GM12891 (cell line): ENCODE results near the gene TMEM220.

Experiments used
- DNase-seq: peaks from one replicate; pipeline ENCODE4 v3.0.0; 2011; ENCODE audit warnings: low spot score; ENCODE audit not compliant: insufficient read length
- FAIRE-seq: peaks from 2 replicates; lab custom pipeline; 2011; peaks lifted over from hg19 to GRCh38; lab: Jason Lieb, UNC
- PAX5 ChIP-seq: IDR thresholded peaks from 2 replicates; pipeline ENCODE4 v1.6.1; 2011; ENCODE audit warnings: low read length, moderate library complexity, mild to moderate bottlenecking; ENCODE audit not compliant: insufficient read depth, severe bottlenecking
- POLR2A ChIP-seq: IDR thresholded peaks from 2 replicates; pipeline ENCODE4 v1.6.1; 2011; ENCODE audit warnings: low read depth, low read length, control low read depth
- POLR2AphosphoS5 ChIP-seq: IDR thresholded peaks from 2 replicates; pipeline ENCODE4 v1.6.1; 2011; ENCODE audit warnings: low read depth, low read length, control low read depth
- POU2F2 ChIP-seq: IDR thresholded peaks from 2 replicates; pipeline ENCODE4 v1.6.1; 2011; ENCODE audit warnings: low read depth, mild to moderate bottlenecking, control low read depth, low read length, moderate library complexity
- SPI1 ChIP-seq: IDR thresholded peaks from 2 replicates; pipeline ENCODE4 v1.6.1; 2011; ENCODE audit warnings: low read depth, low read length, control low read depth
- TAF1 ChIP-seq: IDR thresholded peaks from 2 replicates; pipeline ENCODE4 v1.6.1; 2011; ENCODE audit warnings: low read depth, low read length, control low read depth

The TMEM220 gene

DNA sequence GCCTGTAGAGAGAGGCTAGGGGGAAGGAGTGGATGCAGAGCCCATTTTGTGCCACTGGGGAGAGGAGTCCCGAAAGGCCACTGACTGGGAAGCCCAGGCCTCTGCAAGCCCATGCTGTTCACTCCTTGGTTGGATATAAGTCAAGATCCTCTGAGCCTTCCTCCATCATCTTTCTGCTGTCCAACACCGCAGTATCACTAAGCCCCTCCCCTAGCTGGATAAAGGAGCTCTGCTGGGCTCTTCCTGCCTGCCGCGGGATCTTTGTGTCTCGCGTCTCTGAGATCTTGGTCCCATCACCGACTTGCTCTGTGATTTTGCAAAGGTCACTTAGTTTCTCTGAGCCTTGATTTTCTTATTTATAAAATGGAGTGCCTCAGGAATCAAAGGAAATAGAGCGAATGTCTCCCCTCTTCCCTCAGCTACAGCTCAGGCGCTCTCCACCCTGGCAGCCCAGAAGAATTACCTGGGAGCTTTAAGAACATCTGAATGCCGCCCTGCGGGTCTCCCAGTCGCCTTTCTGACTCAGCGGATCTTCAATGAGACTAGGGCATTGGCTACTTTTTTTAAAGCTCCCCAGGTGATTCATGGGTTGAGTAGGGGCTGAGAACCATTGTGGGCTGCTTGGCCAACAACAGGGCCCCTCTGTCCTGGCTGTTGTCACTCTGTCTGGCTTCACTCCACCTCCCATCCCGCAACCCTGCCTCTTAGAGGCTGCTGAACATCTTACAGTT is 25.2 kb upstream of the TMEM220 start:
- DNase-seq (no peak), FAIRE-seq (no peak)
- TF ChIP-seq PAX5 = no peak
- TF ChIP-seq SPI1 = no peak
- no peak for TF ChIP-seq POU2F2
- TF ChIP-seq POLR2A = no peak

- no peak for TF ChIP-seq POU2F2
- no peak for TF ChIP-seq TAF1
- no peak for TF ChIP-seq POLR2AphosphoS5
- TF ChIP-seq PAX5 = no peak
- TF ChIP-seq POLR2A = no peak
- no peak for TF ChIP-seq SPI1
- no peak for FAIRE-seq
- peak; percentile 29 for DNase-seq
These were observed 24.3 kb upstream of the TMEM220 start for GRCh38 chr17:10754109-10754508.

DNA sequence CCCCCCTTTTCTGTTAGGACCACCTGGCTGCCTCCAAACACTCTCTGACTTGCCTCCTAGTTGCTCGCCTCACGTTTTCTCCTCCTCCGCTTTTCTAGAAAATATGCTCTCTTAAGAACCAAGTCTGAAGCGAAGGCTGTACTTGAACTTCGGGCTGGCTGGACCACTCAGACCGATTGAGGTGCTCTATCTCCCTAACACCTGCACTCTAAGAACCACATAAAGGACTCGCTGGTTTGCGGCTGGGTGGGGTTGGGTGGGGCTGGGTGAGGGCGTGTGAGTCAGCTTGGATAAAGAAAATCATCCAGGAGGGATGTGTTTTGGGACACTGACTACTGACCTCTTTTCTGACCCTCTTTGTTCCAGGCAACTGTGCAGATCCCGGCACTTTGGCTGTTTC is 22.9 kb upstream of the TMEM220 start:
- FAIRE-seq (no peak), DNase-seq (no peak)
- no peak for TF ChIP-seq SPI1
- TF ChIP-seq POU2F2 = no peak
- TF ChIP-seq PAX5 = no peak
- TF ChIP-seq POLR2A = no peak
- no peak for TF ChIP-seq TAF1
- no peak for TF ChIP-seq POLR2AphosphoS5

DNA sequence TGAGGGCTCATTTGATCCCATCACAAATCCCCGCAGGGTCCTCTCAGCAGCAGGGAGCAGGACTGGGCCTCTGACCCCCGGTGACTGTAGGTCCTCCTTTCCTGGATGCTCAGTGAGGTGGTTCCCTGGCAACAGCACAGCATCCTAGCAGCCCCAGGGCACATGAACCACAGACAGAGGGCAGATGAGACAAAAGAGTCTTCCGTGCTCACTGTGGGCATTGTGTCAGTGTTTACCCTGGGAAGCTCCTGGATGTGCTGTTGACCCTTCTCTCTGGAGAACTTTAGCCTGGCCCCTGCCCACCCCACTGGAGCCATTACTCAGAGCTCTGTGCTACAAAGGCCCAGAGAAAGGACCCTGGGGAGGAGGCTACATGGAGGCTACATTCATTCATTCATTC is 21.7 kb upstream of the TMEM220 start:
- TF ChIP-seq PAX5 (no peak), POLR2A (no peak), SPI1 (no peak), POLR2AphosphoS5 (no peak), POU2F2 (no peak), TAF1 (no peak)
- DNase-seq (no peak), FAIRE-seq (no peak)

GRCh38 chr17:10750210-10750609 is 20.4 kb upstream of the TMEM220 start:
- no peak for DNase-seq
- TF ChIP-seq POLR2A = no peak
- no peak for TF ChIP-seq PAX5
- no peak for TF ChIP-seq TAF1
- TF ChIP-seq SPI1 = no peak
- TF ChIP-seq POLR2AphosphoS5 = no peak
- FAIRE-seq = no peak

DNA sequence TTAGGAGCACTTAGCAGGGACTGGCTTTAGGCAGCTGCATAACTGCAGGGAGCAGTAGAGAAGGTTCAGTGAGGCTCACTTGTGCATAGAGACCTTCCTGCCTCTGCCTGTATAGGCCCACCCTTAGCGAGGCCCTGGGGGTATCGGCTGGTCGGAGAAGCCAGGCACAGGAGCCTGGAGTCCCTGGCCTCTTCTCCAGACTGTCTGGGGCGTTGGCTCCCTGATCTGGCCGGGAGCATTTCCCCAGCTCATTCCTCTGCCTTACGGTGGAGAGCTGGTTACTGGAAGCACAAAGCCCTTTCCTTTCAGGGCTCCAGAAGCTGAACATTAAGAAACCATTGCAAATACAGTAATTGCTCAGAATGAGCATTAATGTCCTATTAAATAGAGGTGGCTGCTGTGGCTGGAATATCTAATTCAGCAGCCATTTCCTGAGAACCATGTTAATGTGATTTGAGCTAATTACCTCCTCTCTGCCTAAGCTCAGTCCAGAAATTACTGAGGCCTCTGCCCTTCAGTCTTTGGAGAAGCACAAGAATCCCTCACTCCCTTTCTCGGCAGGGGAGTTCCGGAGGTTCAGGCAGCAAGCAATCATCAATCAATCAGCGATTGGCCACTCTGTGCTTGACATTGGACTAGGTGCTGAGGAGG is 18.8 kb upstream of the TMEM220 start:
- DNase-seq = no peak
- TF ChIP-seq SPI1 (no peak), POLR2A (no peak), POLR2AphosphoS5 (no peak), POU2F2 (no peak), TAF1 (no peak), PAX5 (no peak)
- FAIRE-seq = no peak

DNA sequence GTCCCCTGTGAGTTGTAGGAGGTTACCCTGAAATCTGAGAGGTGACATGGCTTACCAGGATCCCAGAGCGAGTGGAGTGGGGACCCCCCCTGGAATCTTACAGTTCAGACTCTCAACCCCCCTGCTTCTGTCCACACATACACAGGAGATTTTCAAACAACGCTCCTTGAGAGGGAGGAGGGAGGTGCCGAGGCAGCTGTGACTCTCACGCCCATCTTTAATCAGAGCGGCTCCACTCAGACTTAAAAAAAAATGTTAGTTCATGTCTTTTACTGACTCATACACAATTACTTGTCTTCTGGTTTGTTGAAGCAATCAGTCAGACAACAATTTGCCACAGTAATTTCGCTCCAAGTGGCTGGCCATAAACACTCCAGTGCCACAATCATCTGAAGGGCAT is 15.4 kb upstream of the TMEM220 start:
- DNase-seq (no peak), FAIRE-seq (no peak)
- TF ChIP-seq POLR2AphosphoS5 = no peak
- no peak for TF ChIP-seq SPI1
- TF ChIP-seq POLR2A = no peak
- no peak for TF ChIP-seq PAX5
- no peak for TF ChIP-seq TAF1

DNA sequence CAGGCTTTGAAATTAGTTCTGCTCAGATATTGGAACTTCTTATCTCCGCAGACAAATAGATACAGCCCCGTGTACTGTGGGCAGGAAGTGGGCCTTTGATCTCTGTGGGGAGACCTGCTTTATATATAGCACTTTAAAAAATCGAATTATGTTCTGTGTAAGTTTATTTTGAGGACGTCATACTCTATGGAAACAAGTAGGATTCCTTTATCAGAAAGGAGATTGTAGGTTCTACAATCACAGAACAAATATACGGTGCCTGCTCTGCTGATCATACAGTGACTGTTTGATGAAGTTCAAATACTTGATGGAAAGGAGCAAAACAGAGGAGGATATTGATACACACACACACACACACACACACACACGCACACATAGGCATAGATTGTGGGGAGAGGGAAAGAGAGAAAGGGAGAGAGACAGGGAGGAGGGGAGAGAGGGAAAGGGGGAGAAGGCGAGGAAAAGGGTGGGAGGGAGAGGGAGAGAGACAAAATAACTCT is 14.7 kb upstream of the TMEM220 start:
- FAIRE-seq = no peak
- TF ChIP-seq SPI1 = no peak
- TF ChIP-seq POLR2AphosphoS5 = no peak
- TF ChIP-seq PAX5 = no peak
- TF ChIP-seq POLR2A = no peak
- TF ChIP-seq TAF1 = no peak
- no peak for TF ChIP-seq POU2F2

DNA sequence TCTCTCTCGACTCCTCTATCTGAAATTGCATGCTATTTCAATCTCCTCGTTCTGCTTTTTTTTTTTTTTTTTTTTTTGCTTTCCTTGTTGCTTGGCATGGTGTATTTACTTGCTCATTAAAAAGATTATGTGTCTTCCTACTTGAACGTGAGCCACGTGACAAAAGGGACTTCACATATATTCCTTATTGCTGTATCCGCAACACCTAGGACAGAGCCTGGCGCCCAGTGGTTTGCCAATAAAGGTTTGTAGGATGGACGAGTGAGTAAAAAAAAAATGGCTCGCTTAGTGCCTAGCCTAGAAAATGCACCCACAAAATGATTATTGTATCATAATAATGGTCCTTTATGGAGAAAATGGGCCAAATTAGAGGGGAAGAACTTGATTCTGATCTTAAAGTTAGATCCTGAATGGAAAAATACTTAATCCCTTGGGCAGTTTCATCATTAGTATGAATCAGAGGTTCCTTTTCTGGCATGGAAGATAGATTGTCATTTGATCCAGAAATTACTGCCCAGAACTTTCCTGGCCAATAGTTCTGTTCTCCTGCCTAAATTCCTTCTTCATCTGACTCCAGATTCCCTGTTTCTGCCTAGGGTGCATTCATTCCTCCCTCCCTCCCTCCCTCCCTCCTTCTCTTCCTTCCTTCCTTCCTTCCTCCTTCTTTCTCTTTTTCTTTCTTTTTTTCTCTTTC is 13.6 kb upstream of the TMEM220 start:
- no peak for TF ChIP-seq POU2F2
- no peak for TF ChIP-seq TAF1
- no peak for TF ChIP-seq POLR2A
- no peak for DNase-seq
- FAIRE-seq = no peak

More for the DNA sequence above, 14.7 kb upstream of the TMEM220 start:
- no peak for DNase-seq
